ENCODE data around the gene STAG1.
"Not testable (repeated sequence)": the region's sequence is repeated elsewhere in the genome, so short reads cannot be mapped to it uniquely, and the experiment has no call there.

Gene STAG1

GRCh38 chr3:136639069-136639468, 113.1 kb downstream of the STAG1 start:
- no peak for DNase-seq

GRCh38 chr3:136637176-136637575, 115.0 kb downstream of the STAG1 start:
- no peak for DNase-seq

- DNase-seq = no peak
Measured at GRCh38 chr3:136634821-136635220, 117.4 kb downstream of the STAG1 start.

- DNase-seq = no peak
Measured at GRCh38 chr3:136632625-136633081, 119.5 kb downstream of the STAG1 start.

- DNase-seq = no peak
Measured at GRCh38 chr3:136631424-136631823, 120.8 kb downstream of the STAG1 start.

- no peak for DNase-seq
Measured at GRCh38 chr3:136630915-136631314, 121.3 kb downstream of the STAG1 start.

- no peak for DNase-seq
Measured at GRCh38 chr3:136626493-136626892, 125.7 kb downstream of the STAG1 start.

- DNase-seq = no peak
Measured at GRCh38 chr3:136624894-136625815, 127.0 kb downstream of the STAG1 start.

- no peak for DNase-seq
Measured at GRCh38 chr3:136624371-136624770, 127.8 kb downstream of the STAG1 start.

GRCh38 chr3:136621628-136622027, 130.6 kb downstream of the STAG1 start:
- no peak for DNase-seq

- no peak for DNase-seq
Measured at GRCh38 chr3:136620436-136620835, 131.7 kb downstream of the STAG1 start.

GRCh38 chr3:136617969-136618525, 134.1 kb downstream of the STAG1 start:
- DNase-seq = not testable (repeated sequence)

GRCh38 chr3:136617198-136617597, 135.0 kb downstream of the STAG1 start:
- no peak for DNase-seq

GRCh38 chr3:136612512-136612911, 139.7 kb downstream of the STAG1 start:
- no peak for DNase-seq

GRCh38 chr3:136606990-136607389, 145.2 kb downstream of the STAG1 start:
- DNase-seq = no peak

GRCh38 chr3:136606216-136606615, 146.0 kb downstream of the STAG1 start:
- peak; percentile 10 for DNase-seq

GRCh38 chr3:136604961-136605360, 147.2 kb downstream of the STAG1 start:
- no peak for DNase-seq

- no peak for DNase-seq
Measured at GRCh38 chr3:136602818-136603217, 149.4 kb downstream of the STAG1 start.

- DNase-seq = no peak
Measured at GRCh38 chr3:136595913-136596697, 156.1 kb downstream of the STAG1 start.

- no peak for DNase-seq
Measured at GRCh38 chr3:136586580-136586979, 165.6 kb downstream of the STAG1 start.

GRCh38 chr3:136584728-136585127, 167.4 kb downstream of the STAG1 start:
- no peak for DNase-seq

- DNase-seq = no peak
Measured at GRCh38 chr3:136583823-136584222, 168.4 kb downstream of the STAG1 start.

GRCh38 chr3:136577791-136578190, 174.4 kb downstream of the STAG1 start:
- no peak for DNase-seq
